GM23338 (cell line): Measurements from ENCODE around the gene PRAC2. TPM values are rescaled to one million over a fixed set of nuclear protein-coding genes. Genes with fewer than 3 reads are reported as not detected.

ENCODE experiments used
- ATAC-seq: fragments of 200-7000 bp; cut with Tn5 transposase; 3 replicates; pipeline ENCODE4 v1.9.1; 2020
- DNase-seq: peaks from one replicate; pipeline ENCODE4 v3.0.0-alpha.2; 2015; ENCODE audit warnings: low spot score
- H2AFZ ChIP-seq: fragments of 200-600 bp; sonication (generic); 2 replicates; pipeline ENCODE4 v1.8.0; 2016; ENCODE audit warnings: antibody characterized with exemption, mild to moderate bottlenecking, moderate library complexity
- H3F3A ChIP-seq: fragments of 200-600 bp; sonication (generic); replicated peaks from 2 replicates; pipeline ENCODE4 v1.8.0; 2017; ENCODE audit warnings: antibody characterized with exemption, mixed run types, low read depth
- H3K27ac ChIP-seq: fragments of 200-600 bp; sonication (generic); 2 replicates; pipeline ENCODE4 v1.6.1; 2016; ENCODE audit warnings: low read depth
- H3K27me3 ChIP-seq: fragments of 200-600 bp; sonication (generic); 2 replicates; pipeline ENCODE4 v1.8.0; 2016; ENCODE audit warnings: mild to moderate bottlenecking, mixed run types, moderate library complexity; ENCODE audit not compliant: insufficient read depth
- H3K36me3 ChIP-seq: fragments of 200-600 bp; sonication (generic); 2 replicates; pipeline ENCODE4 v1.8.0; 2016; ENCODE audit warnings: mild to moderate bottlenecking; ENCODE audit not compliant: insufficient read depth
- H3K4me1 ChIP-seq: fragments of 200-600 bp; sonication (generic); 2 replicates; pipeline ENCODE4 v1.8.0; 2016; ENCODE audit warnings: mild to moderate bottlenecking, moderate library complexity; ENCODE audit not compliant: insufficient read depth
- H3K4me2 ChIP-seq: fragments of 200-600 bp; sonication (generic); 2 replicates; pipeline ENCODE4 v1.7.1; 2017; ENCODE audit warnings: mixed run types
- H3K4me3 ChIP-seq: fragments of 200-600 bp; sonication (generic); 2 replicates; pipeline ENCODE4 v1.6.1; 2016; ENCODE audit warnings: mixed run types
- H3K79me2 ChIP-seq: fragments of 200-600 bp; sonication (generic); replicated peaks from 2 replicates; pipeline ENCODE4 v1.8.0; 2017; ENCODE audit warnings: mild to moderate bottlenecking; ENCODE audit not compliant: insufficient read depth
- H3K9me2 ChIP-seq: fragments of 200-600 bp; sonication (generic); 2 replicates; pipeline ENCODE4 v1.8.0; 2017; ENCODE audit not compliant: insufficient read depth
- H4K20me1 ChIP-seq: fragments of 200-600 bp; sonication (generic); replicated peaks from 2 replicates; pipeline ENCODE4 v1.8.0; 2017; ENCODE audit warnings: mild to moderate bottlenecking; ENCODE audit not compliant: insufficient read depth
- H3K27ac Mint-ChIP-seq: 2 replicates; pipeline ENCODE4 v1.8.0; 2020; ENCODE audit warnings: inconsistent platforms, mild to moderate bottlenecking, moderate library complexity, mixed read lengths
- H3K27me3 Mint-ChIP-seq: 3 replicates; pipeline ENCODE4 v1.8.0; 2022; ENCODE audit warnings: low read depth, mild to moderate bottlenecking, moderate library complexity, mixed read lengths, inconsistent platforms; ENCODE audit not compliant: insufficient read depth, poor library complexity
- H3K36me3 Mint-ChIP-seq: 3 replicates; pipeline ENCODE4 v1.8.0; 2021; ENCODE audit warnings: low read depth, mild to moderate bottlenecking, inconsistent platforms, moderate library complexity, mixed read lengths
- H3K4me1 Mint-ChIP-seq: 3 replicates; pipeline ENCODE4 v1.8.0; 2020; ENCODE audit warnings: mild to moderate bottlenecking, inconsistent platforms, mixed read lengths
- H3K4me3 Mint-ChIP-seq: 3 replicates; pipeline ENCODE4 v1.8.0; 2021; ENCODE audit warnings: moderate library complexity, mild to moderate bottlenecking, inconsistent platforms, mixed read lengths
- H3K9me3 Mint-ChIP-seq: 3 replicates; pipeline ENCODE4 v1.8.0; 2020; ENCODE audit warnings: moderate library complexity, mild to moderate bottlenecking, inconsistent platforms, mixed read lengths
- CREB1 ChIP-seq: fragments of 250-450 bp; sonication (Bioruptor Pico); IDR thresholded peaks from 2 replicates; pipeline ENCODE4 v1.5.0; 2020; ENCODE audit warnings: low read depth, mild to moderate bottlenecking, moderate library complexity
- EZH2 ChIP-seq: fragments of 200-600 bp; sonication (generic); IDR thresholded peaks from one replicate; pipeline ENCODE4 v1.8.0; 2017; ENCODE audit warnings: antibody characterized with exemption, mild to moderate bottlenecking, low read depth; ENCODE audit not compliant: unreplicated experiment
- EZH2phosphoT487 ChIP-seq: fragments of 200-600 bp; sonication (generic); IDR thresholded peaks from one replicate; pipeline ENCODE4 v1.8.1; 2018; ENCODE audit warnings: antibody characterized with exemption; ENCODE audit not compliant: unreplicated experiment
- NANOG ChIP-seq: IDR thresholded peaks from 2 replicates; pipeline ENCODE4 v1.6.1; 2016; ENCODE audit warnings: antibody characterized with exemption, borderline replicate concordance
- STAT1 ChIP-seq: IDR thresholded peaks from one replicate; pipeline ENCODE4 v1.6.1; 2016; ENCODE audit warnings: antibody characterized with exemption; ENCODE audit not compliant: unreplicated experiment
- ZNF331 ChIP-seq: fragments of 250-450 bp; sonication (Bioruptor Pico); IDR thresholded peaks from 2 replicates; pipeline ENCODE4 v1.5.0; 2020; ENCODE audit warnings: low read depth, mild to moderate bottlenecking, moderate library complexity
- polyA plus RNA-seq: library from polyadenylated mRNA; unstranded; fragments of >200 nt; fragmentation: Nextera tagmentation; extraction: Ambion mirVana; gene quantifications from 2 replicates; pipeline ENCODE4 v1.2.1, GENCODE V29; 2016
- total RNA-seq: library from RNA; depleted of rRNA; stranded (reverse); fragments of >200 nt; shearing (Covaris generic); gene quantifications from 2 replicates; pipeline ENCODE4 v1.2.3, GENCODE V29; 2014
- TF ChIP-seq, protein P1 (sequence below): IDR thresholded peaks from one replicate; pipeline ENCODE4 v1.6.1; 2018; ENCODE audit warnings: antibody characterized with exemption; ENCODE audit not compliant: unreplicated experiment
- TF ChIP-seq, protein P2 (sequence below), 2 experiments: fragments of 200-600 bp in 1 of 2; sonication (generic) in 1 of 2; conservative IDR thresholded peaks; 2 replicates each; pipeline versions ENCODE4 v1.5.1 to v1.6.1; 2016 to 2017; ENCODE audit warnings: antibody characterized with exemption in 2 of 2, low read depth in 2 of 2, mild to moderate bottlenecking in 2 of 2, moderate library complexity in 1 of 2

Gene PRAC2
- total and polyA plus RNA-seq, 2 experiments from 2014 or later, result not detected

- Mint-ChIP-seq H3K4me3 (no peak overlapping the region), H3K27me3 (peaks cover 60% of the 10 kb centered on the region), H3K36me3 (no peaks in the 10 kb centered on the region), H3K4me1 (peaks cover 3% of the 10 kb centered on the region), H3K27ac (no peak overlapping the region), H3K9me3 (no peaks in the 10 kb centered on the region)
- H3K36me3 ChIP-seq, result no peaks in the 10 kb centered on the region
- H2AFZ ChIP-seq, result no peak overlapping the region
- peaks cover 8% of the 10 kb centered on the region for H4K20me1 ChIP-seq
- TF ChIP-seq EZH2phosphoT487, result no peak
- no peak for TF ChIP-seq ZNF331 (CRISPR knock-in tag)
- no peak for TF ChIP-seq CREB1 (CRISPR knock-in tag)
- TF ChIP-seq, protein P1, sequence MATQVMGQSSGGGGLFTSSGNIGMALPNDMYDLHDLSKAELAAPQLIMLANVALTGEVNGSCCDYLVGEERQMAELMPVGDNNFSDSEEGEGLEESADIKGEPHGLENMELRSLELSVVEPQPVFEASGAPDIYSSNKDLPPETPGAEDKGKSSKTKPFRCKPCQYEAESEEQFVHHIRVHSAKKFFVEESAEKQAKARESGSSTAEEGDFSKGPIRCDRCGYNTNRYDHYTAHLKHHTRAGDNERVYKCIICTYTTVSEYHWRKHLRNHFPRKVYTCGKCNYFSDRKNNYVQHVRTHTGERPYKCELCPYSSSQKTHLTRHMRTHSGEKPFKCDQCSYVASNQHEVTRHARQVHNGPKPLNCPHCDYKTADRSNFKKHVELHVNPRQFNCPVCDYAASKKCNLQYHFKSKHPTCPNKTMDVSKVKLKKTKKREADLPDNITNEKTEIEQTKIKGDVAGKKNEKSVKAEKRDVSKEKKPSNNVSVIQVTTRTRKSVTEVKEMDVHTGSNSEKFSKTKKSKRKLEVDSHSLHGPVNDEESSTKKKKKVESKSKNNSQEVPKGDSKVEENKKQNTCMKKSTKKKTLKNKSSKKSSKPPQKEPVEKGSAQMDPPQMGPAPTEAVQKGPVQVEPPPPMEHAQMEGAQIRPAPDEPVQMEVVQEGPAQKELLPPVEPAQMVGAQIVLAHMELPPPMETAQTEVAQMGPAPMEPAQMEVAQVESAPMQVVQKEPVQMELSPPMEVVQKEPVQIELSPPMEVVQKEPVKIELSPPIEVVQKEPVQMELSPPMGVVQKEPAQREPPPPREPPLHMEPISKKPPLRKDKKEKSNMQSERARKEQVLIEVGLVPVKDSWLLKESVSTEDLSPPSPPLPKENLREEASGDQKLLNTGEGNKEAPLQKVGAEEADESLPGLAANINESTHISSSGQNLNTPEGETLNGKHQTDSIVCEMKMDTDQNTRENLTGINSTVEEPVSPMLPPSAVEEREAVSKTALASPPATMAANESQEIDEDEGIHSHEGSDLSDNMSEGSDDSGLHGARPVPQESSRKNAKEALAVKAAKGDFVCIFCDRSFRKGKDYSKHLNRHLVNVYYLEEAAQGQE, result no peak
- TF ChIP-seq EZH2, result no peak
- TF ChIP-seq, protein P2, sequence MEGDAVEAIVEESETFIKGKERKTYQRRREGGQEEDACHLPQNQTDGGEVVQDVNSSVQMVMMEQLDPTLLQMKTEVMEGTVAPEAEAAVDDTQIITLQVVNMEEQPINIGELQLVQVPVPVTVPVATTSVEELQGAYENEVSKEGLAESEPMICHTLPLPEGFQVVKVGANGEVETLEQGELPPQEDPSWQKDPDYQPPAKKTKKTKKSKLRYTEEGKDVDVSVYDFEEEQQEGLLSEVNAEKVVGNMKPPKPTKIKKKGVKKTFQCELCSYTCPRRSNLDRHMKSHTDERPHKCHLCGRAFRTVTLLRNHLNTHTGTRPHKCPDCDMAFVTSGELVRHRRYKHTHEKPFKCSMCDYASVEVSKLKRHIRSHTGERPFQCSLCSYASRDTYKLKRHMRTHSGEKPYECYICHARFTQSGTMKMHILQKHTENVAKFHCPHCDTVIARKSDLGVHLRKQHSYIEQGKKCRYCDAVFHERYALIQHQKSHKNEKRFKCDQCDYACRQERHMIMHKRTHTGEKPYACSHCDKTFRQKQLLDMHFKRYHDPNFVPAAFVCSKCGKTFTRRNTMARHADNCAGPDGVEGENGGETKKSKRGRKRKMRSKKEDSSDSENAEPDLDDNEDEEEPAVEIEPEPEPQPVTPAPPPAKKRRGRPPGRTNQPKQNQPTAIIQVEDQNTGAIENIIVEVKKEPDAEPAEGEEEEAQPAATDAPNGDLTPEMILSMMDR (conservative IDR thresholded peaks at IDR 0.05; ENCODE audit: low read depth in 2 of 2), result no peak
- no peaks in the 10 kb centered on the region for H3K9me2 ChIP-seq
- H3F3A ChIP-seq, result peaks cover 12% of the 10 kb centered on the region; the same call in 1 of the 2 replicates
- no peak overlapping the region for H3K27ac ChIP-seq
- peaks cover 99% of the 10 kb centered on the region for H3K27me3 ChIP-seq
- no peak overlapping the region for H3K4me3 ChIP-seq
- no peak for ATAC-seq
- H3K79me2 ChIP-seq, result no peaks in the 10 kb centered on the region
- H3K4me1 ChIP-seq, result peaks cover 8% of the 10 kb centered on the region; the same call in 1 of the 2 replicates
- no peak overlapping the region for H3K4me2 ChIP-seq
- no peak for DNase-seq
Observed at GRCh38 chr17:48759288-48759687, 36.3 kb downstream of the PRAC2 start.

GRCh38 chr17:48760411-48760810, 37.4 kb downstream of the PRAC2 start:
- Histone ChIP-seq H4K20me1 (peaks cover 3% of the 10 kb centered on the region; the same call in 1 of the 2 replicates), H3K27me3 (peaks cover 96% of the 10 kb centered on the region), H3K36me3 (no peaks in the 10 kb centered on the region), H3K4me3 (no peak overlapping the region), H2AFZ (no peak overlapping the region), H3K4me2 (no peak overlapping the region), H3K9me2 (no peaks in the 10 kb centered on the region), H3K27ac (no peak overlapping the region), H3K4me1 (peaks cover 3% of the 10 kb centered on the region; the same call in 1 of the 2 replicates), H3F3A (peaks cover 2% of the 10 kb centered on the region; the same call in 1 of the 2 replicates), H3K79me2 (no peaks in the 10 kb centered on the region)
- H3K36me3 Mint-ChIP-seq, result no peaks in the 10 kb centered on the region
- H3K4me3 Mint-ChIP-seq, result no peak overlapping the region
- no peak overlapping the region for H3K27ac Mint-ChIP-seq
- H3K9me3 Mint-ChIP-seq, result no peaks in the 10 kb centered on the region
- no peaks in the 10 kb centered on the region; the same call in 2 of the 3 replicates for H3K4me1 Mint-ChIP-seq
- no peak for DNase-seq
- no peak for ATAC-seq
- peaks cover 49% of the 10 kb centered on the region for H3K27me3 Mint-ChIP-seq
- TF ChIP-seq EZH2, result no peak
- TF ChIP-seq, protein P1, result no peak
- no peak for TF ChIP-seq CREB1 (CRISPR knock-in tag)
- TF ChIP-seq EZH2phosphoT487, result no peak
- no peak for TF ChIP-seq NANOG
- TF ChIP-seq STAT1, result no peak
